GM19240 (cell line): ENCODE results near the gene DDOST.
A peak's percentile ranks its signal among the peaks of the same experiment; 100 is the strongest.
"Not testable (repeated sequence)": the region's sequence is repeated elsewhere in the genome, so short reads cannot be mapped to it uniquely, and the experiment has no call there.

ENCODE experiments used
- DNase-seq: peaks from one replicate; pipeline ENCODE4 v3.0.0; 2011; ENCODE audit warnings: low spot score; ENCODE audit not compliant: insufficient read length

DDOST gene

GRCh38 chr1:20691872-20692271 lies 30.7 kb upstream of the DDOST start:
- DNase-seq = no peak

GRCh38 chr1:20689645-20690056 lies 28.5 kb upstream of the DDOST start:
- no peak for DNase-seq

- no peak for DNase-seq
Measured at GRCh38 chr1:20686883-20687725, 25.9 kb upstream of the DDOST start.

- DNase-seq = no peak
Measured at GRCh38 chr1:20685741-20686140, 24.6 kb upstream of the DDOST start.

- no peak for DNase-seq
Measured at GRCh38 chr1:20685099-20685662, 24.0 kb upstream of the DDOST start.

- no peak for DNase-seq
Measured at GRCh38 chr1:20684651-20685050, 23.5 kb upstream of the DDOST start.

GRCh38 chr1:20684050-20684620 lies 23.0 kb upstream of the DDOST start:
- no peak for DNase-seq

GRCh38 chr1:20683614-20684013 lies 22.4 kb upstream of the DDOST start:
- no peak for DNase-seq

GRCh38 chr1:20682571-20683236 lies 21.5 kb upstream of the DDOST start:
- no peak for DNase-seq

GRCh38 chr1:20681999-20682398 lies 20.8 kb upstream of the DDOST start:
- DNase-seq = no peak

- DNase-seq = no peak
Measured at GRCh38 chr1:20680269-20680668, 19.1 kb upstream of the DDOST start.

GRCh38 chr1:20678599-20678998 lies 17.4 kb upstream of the DDOST start:
- DNase-seq = peak; percentile 55

- DNase-seq = not testable (repeated sequence)
Measured at GRCh38 chr1:20673626-20674025, 12.5 kb upstream of the DDOST start.

- DNase-seq = no peak
Measured at GRCh38 chr1:20672265-20672632, 11.1 kb upstream of the DDOST start.

GRCh38 chr1:20670936-20671335 lies 9.8 kb upstream of the DDOST start:
- no peak for DNase-seq

GRCh38 chr1:20668581-20668980 lies 7.4 kb upstream of the DDOST start:
- no peak for DNase-seq

- no peak for DNase-seq
Measured at GRCh38 chr1:20666804-20667203, 5.6 kb upstream of the DDOST start.

- no peak for DNase-seq
Measured at GRCh38 chr1:20666146-20666545, 5.0 kb upstream of the DDOST start.

GRCh38 chr1:20665726-20666125 lies 4.6 kb upstream of the DDOST start:
- DNase-seq = no peak

GRCh38 chr1:20663969-20664715 lies 3.0 kb upstream of the DDOST start:
- DNase-seq = no peak

GRCh38 chr1:20663365-20663764 lies 2.2 kb upstream of the DDOST start:
- DNase-seq = no peak

GRCh38 chr1:20662110-20662475 lies 924 bp upstream of the DDOST start:
- no peak for DNase-seq
